HG03025 (cell line): Measurements from ENCODE around the gene KRT16.
"Not testable (repeated sequence)": the region's sequence is repeated elsewhere in the genome, so short reads cannot be mapped to it uniquely, and the experiment has no call there.

Source experiments
- ATAC-seq: cut with Tn5 transposase; IDR thresholded peaks from one replicate; pipeline ENCODE4 v1.9.1; 2021; ENCODE audit warnings: mild to moderate bottlenecking, moderate library complexity; ENCODE audit not compliant: unreplicated experiment, low FRiP score

KRT16 gene

GRCh38 chr17:41617698-41618097 lies 5.1 kb upstream of the KRT16 start:
- no peak for ATAC-seq

DNA sequence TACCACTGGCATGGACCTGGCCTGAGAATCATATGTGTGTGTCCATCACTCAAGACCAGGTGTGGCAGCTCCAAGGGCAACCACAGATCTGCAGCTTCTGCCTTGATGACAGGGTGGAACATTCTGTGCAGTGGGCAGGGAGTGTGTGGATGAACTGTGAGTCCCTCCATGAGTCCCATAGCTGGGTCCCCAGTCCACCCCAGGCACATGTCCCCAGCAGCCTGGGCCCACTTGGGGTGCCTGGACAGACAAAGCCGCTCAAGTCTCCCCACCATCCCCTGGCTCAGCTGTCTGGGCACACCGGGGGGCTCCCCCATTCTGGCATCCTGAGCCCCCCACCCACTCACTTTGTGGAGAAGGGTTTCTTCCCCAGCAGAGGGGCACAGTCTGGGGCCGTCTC lies 4.6 kb upstream of the KRT16 start:
- no peak for ATAC-seq

DNA sequence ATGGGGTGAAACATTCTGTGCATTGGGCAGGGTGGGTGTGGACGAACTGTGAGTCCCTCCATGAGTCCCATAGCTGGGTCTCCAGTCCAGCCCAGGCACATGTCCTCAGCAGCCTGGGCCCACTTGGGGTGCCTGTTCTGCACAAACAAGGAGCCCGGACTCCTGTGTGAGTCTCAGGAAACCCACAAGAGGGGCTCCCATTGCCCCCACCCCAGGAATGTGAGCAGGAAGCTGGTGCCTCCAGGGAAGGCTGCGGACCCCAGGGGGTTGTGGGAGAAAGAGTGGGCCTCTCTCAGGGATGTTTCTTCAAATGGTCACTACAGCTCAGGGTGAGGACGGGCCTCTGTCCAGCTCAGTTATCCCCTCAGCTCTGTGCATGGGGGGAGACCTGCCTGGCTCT lies 3.9 kb upstream of the KRT16 start:
- not testable (repeated sequence) for ATAC-seq

DNA sequence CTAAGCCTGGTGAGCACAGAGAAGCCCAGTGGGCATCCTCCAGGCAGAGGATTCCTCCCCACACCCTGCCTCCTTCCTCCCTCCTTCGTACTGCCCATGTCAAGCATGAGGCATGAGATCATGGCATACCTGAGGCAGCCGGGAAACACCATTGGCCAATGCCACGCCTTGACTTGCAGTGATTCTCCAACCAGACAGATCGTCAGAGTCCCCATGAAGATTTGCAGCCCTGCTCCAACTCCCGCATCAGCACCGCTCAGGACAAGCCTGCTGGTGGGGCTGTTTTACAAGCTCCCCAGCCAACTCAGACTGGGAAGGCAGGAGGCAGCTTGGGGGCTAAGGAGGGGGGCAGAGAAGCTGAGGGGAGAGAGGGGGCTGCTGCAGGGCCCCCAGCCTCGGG lies 2.9 kb upstream of the KRT16 start:
- ATAC-seq: no peak

- ATAC-seq: not testable (repeated sequence)
Measured at GRCh38 chr17:41614767-41615166, 2.2 kb upstream of the KRT16 start.

DNA sequence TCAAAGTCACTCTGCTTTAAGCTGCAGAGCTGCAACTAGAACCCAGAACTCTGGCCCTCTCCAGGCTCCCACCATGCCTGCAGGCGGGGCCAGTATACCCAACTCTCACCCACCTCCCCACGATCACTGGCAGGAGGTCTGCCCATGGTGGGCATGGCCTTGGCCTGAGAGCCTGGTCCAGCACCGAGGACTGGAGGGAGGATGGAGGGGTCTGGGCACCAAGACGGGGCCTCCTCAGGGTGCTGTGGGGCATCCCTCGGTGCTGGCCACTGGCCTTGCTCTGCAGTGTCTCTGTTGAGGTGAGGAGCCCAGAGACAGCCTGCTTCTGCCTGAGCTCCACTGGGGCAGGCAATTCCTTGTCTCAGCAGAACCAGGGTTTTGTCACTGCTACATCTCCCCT lies 1.5 kb upstream of the KRT16 start:
- ATAC-seq: no peak

- ATAC-seq: no peak
Measured at GRCh38 chr17:41613277-41614082, 913 bp upstream of the KRT16 start.

GRCh38 chr17:41610965-41611640 lies 1.5 kb downstream of the KRT16 start:
- ATAC-seq: no peak

- ATAC-seq: not testable (repeated sequence)
Measured at GRCh38 chr17:41610061-41610517, 2.5 kb downstream of the KRT16 start.

DNA sequence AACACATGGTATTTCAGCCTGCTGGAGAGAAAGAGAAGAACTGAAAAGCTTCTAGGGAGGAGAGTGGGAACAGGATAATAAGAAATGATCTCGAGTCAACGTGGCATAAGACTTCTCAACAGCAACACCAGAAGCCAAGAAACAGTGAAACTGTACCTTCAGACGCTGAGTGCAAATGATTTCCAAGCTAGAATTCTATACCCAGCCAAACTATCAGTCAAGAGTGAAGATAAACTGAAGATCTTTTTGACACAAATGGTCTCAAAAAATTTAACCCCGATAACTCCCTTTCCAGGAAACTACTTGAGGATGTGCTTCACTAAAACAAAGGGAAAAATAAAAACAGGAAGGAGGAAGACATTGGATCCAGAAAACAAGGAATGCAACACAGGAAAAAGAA lies 5.6 kb downstream of the KRT16 start:
- ATAC-seq: not testable (repeated sequence)

DNA sequence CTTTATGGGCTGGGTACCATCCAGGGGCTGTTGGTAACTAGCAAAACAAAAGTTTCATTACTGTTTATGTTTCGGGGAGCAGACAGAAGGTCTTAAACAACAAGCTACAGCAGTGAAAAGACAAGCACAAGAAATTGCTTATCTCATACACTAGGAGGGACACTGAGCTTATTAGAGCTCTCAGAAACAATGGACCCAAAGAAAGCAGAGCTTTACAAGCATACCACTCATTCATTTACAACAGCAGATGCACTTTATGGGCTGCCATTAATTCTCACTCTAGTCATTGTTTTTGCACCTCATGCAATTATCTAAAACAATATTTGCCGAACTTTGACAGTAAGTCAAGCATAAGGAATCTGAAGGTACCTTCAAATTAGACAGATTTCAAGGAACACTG lies 10.0 kb downstream of the KRT16 start:
- no peak for ATAC-seq

- ATAC-seq: no peak
Measured at GRCh38 chr17:41600318-41600717, 12.2 kb downstream of the KRT16 start.

- ATAC-seq: no peak
Measured at GRCh38 chr17:41599680-41600079, 12.9 kb downstream of the KRT16 start.

DNA sequence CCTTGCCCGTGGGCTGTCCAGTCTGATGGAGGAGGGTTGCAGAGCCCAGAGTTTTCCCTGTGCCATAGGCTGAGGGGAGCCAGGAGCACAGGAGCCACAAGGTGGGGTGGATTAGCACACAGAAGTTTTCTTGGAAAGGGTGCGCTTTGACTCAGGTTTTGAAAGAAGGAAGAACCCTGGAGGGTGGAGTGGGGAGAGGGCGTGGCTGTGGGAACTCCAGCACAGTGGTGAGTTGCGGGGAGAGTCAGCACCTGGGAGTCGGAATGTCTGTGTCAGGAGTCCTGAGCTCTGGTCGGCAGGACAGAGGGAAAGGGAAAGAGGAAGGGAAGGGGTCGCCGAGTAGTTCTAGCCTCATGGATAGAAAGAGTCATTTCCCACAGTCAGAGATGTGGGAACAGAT lies 17.0 kb downstream of the KRT16 start:
- ATAC-seq: no peak

DNA sequence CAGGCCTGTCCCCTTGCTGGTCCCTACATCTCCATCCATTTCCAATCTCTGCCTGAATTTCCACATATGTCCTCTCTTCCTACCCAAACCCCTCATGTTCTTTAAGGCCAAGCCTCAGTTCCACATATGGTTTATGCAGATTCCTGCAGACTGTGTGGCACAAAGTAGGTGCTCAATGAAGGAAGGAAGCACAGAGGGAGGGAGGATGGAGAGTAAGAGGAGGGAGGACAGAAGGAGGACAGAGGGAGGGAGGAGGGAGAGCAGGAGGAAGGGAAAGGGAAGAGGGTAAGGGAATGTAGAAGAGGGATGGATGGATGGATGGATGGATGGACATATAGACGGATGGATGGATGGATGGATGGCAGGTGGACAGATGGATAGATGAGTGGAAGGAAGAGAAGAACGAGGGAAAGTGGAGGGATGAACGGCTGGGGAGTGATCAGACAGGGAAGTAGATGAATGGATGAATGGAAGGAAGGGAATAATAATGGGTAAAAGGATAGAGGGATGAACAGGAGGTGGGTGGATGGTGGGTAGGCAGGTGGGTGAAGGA lies 18.1 kb downstream of the KRT16 start:
- ATAC-seq: no peak

DNA sequence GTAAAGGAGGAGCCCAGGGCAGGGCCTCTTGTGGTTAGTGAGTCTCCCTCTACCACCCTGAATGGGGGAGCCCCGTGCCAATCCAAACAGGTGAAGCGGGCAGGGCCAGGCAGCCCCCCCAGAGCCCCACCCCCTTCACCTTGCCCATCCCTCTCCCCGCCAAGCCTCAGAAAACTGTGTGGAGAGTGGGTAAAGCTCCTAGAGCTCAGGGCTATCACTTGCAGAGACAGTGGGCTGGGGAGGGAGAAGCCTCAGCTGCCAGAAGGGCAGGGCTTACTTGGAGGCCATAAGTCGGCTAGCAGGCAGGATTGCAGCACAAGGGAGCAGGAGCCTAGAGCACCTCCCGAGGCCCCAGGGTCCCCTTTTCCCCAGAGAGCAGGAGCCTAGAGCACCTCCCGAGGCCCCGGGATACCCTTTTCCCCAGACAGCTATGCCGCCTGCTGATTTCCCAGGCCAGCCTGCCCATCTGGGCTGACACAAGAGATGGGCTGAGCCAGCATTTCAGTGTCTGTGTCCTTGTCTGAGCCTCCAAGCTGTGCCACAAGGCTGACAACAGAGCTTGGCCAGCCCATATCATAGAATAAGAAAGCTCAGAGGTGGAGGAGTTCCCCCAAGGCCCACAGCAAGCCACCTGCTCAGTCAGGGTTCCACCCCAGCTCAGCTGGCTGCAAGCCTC lies 19.1 kb downstream of the KRT16 start:
- ATAC-seq: no peak

DNA sequence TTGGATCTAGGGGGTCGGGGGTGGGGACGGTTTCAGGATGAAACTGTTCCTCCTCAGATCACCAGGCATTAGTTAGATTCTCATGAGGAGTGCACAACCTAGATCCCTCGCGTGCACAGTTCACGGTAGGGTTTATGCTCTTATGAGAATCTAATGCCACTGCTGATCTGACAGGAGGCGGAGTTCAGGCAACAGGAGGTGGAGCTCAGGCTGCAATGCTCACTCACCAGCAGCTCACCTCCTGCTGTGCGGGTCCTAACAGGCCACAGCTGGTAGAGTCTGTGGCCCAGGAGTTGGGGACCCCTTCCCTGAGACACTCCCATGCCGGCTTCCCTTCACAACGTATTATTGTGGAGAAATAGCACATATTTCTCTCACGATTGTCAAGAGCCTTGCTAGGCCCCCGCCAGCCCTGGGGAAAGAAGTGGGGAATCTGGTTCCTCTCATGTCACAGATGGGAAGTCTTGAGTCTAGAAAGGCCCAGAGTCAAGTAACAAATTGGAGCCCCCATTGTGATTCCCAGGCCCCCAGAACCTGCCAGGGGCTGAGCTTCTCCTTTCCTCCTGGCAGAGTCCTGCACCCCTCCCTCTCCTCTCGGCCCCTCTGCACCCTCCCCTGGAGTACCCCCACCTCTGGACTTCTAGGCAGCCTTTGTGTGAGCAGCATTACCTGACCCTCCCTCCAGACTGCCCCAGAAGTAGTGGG lies 19.8 kb downstream of the KRT16 start:
- ATAC-seq: no peak

DNA sequence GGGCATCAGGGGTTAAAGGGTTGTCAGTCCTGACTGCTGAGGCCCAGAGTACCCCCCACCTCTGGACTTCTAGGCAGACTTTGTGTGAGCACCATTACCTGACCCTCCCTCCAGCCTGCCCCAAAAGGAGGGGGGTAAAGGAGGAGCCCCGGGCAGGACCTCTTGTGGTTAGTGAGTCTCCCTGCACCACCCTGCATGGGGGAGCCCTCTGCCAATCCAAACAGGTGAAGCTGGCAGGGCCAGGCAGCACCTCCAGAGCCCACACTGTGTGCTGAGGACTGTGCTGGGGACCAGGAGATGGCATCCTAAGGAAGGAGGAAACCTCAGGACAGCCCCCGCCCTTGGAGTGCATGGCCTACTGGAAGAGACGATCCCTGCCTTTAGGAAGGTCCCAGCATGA lies 23.3 kb downstream of the KRT16 start:
- ATAC-seq: no peak

GRCh38 chr17:41588126-41588810 lies 24.3 kb downstream of the KRT16 start:
- ATAC-seq: no peak
